PC-9 (cell line): ENCODE data around the gene UBE2L5. TPM values are rescaled to one million over a fixed set of nuclear protein-coding genes. Genes with fewer than 3 reads are reported as not detected.
"Not testable (repeated sequence)": the region's sequence is repeated elsewhere in the genome, so short reads cannot be mapped to it uniquely, and the experiment has no call there.

Experiments
- BruUV-seq: library from RNA; stranded (reverse); fragments of 400-500 nt; replicated peaks from 2 replicates; lab custom pipeline; 2021; lab: Mats Ljungman, UMichigan
- CTCF ChIA-PET: fragments of 300-600 bp; sonication (Branson Sonifier 250); formaldehyde crosslinking; loops from one replicate; lab custom pipeline; 2022; ENCODE audit warnings: antibody characterized with exemption; lab: Charles Lee
- POLR2A ChIA-PET: fragments of 300-600 bp; sonication (Branson Sonifier 250); formaldehyde crosslinking; loops from one replicate; lab custom pipeline; 2022; ENCODE audit warnings: antibody characterized with exemption; ENCODE audit not compliant: unreplicated experiment; lab: Charles Lee
- DNase-seq, 2 experiments: peaks; one replicate each; pipeline versions ENCODE4 v3.0.0 to v3.0.0-alpha.2; 2015 to 2022; ENCODE audit warnings: mixed read lengths in 1 of 2
- H2AFZ ChIP-seq: fragments of 200-600 bp; sonication (generic); 2 replicates; pipeline ENCODE4 v1.8.1; 2017; ENCODE audit warnings: antibody characterized with exemption
- H3F3A ChIP-seq: fragments of 200-600 bp; sonication (generic); 2 replicates; pipeline ENCODE4 v1.8.1; 2017; ENCODE audit warnings: antibody characterized with exemption, mild to moderate bottlenecking, low read depth; ENCODE audit not compliant: insufficient read depth
- H3K27ac ChIP-seq: fragments of 200-600 bp; sonication (generic); 2 replicates; pipeline ENCODE4 v1.6.1; 2016; ENCODE audit warnings: mixed run types
- H3K27me3 ChIP-seq: fragments of 200-600 bp; sonication (generic); 2 replicates; pipeline ENCODE4 v1.6.1; 2016; ENCODE audit warnings: low read depth, mixed run types; ENCODE audit not compliant: insufficient read depth
- H3K36me3 ChIP-seq: fragments of 200-600 bp; sonication (generic); 2 replicates; pipeline ENCODE4 v1.6.1; 2016; ENCODE audit warnings: low read depth, mixed run types
- H3K4me1 ChIP-seq: fragments of 200-600 bp; sonication (generic); replicated peaks from 2 replicates; pipeline ENCODE4 v1.6.1; 2016; ENCODE audit warnings: mixed run types; ENCODE audit not compliant: insufficient read depth
- H3K4me2 ChIP-seq: fragments of 200-600 bp; sonication (generic); 2 replicates; pipeline ENCODE4 v1.6.1; 2017; ENCODE audit warnings: mixed run types
- H3K4me3 ChIP-seq: fragments of 200-600 bp; sonication (generic); 2 replicates; pipeline ENCODE4 v1.6.1; 2016; ENCODE audit warnings: mixed run types
- H3K79me2 ChIP-seq: fragments of 200-600 bp; sonication (generic); 2 replicates; pipeline ENCODE4 v1.6.1; 2017; ENCODE audit warnings: low read depth, mixed run types
- H3K9me2 ChIP-seq: fragments of 200-600 bp; sonication (generic); 2 replicates; pipeline ENCODE4 v1.8.1; 2017; ENCODE audit warnings: mild to moderate bottlenecking; ENCODE audit not compliant: insufficient read depth
- H3K9me3 ChIP-seq: fragments of 200-600 bp; sonication (generic); 2 replicates; pipeline ENCODE4 v1.8.1; 2016; ENCODE audit warnings: low read depth; ENCODE audit not compliant: insufficient read depth
- H4K20me1 ChIP-seq: fragments of 200-600 bp; sonication (generic); 2 replicates; pipeline ENCODE4 v1.8.1; 2017; ENCODE audit not compliant: insufficient read depth
- EZH2 ChIP-seq: fragments of 200-600 bp; sonication (generic); IDR thresholded peaks from 2 replicates; pipeline ENCODE4 v1.8.0; 2017; ENCODE audit warnings: antibody characterized with exemption, low read depth
- intact Hi-C: fragments of 100-400 bp; cut with micrococcal nuclease; formaldehyde crosslinking; loops from one replicate; pipeline ENCODE4 v1.10.0; 2022; ENCODE audit not compliant: unreplicated experiment
- total RNA-seq: library from RNA; stranded (reverse); gene quantifications from 2 replicates; pipeline ENCODE4 v1.2.3, GENCODE V29; 2021
- TF ChIP-seq, protein P1 (sequence below): fragments of 200-600 bp; sonication (generic); conservative IDR thresholded peaks from 2 replicates; pipeline ENCODE4 v1.6.1; 2017; ENCODE audit warnings: mixed run types, antibody characterized with exemption, mild to moderate bottlenecking, moderate library complexity

Gene UBE2L5
- total RNA-seq, 1 experiment from 2014 or later, result not detected

DNA sequence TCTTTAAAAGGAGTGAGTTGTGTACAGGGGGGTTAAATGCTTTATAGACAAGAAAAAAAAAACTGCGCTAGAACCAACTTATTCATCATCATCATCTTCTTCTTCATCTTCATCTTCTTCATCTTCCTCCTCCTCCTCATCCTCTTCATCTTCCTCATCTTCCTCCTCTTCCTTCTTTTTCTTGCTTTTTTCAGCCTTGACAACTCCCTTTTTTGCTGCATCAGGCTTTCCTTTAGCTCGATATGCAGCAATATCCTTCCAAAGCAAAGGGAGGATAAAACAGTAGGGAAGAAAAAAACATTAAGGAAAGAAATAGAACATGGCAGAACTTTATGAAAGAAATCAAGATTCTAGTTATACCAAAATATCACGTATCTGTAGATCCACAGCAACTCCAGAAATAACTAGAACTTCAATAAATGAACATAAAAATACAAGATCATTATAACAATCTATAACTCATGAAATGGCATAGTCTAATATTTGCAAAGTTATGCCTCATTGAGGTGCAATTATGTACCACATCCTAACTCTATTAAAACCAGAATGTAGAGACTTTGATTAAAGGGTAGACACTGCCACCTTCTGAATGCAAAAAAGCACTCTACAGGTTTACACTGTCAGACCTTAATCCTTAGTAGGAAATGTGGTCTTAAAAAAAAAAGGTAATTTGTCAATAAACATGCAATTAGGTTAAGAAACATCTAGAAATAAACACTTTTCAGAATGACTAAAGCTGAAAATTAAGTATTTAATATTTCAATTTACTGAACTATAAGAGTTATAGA lies 39.2 kb downstream of the UBE2L5 start:
- BruUV-seq, result TSS peak; percentile 22
- H3K9me2 ChIP-seq, H3K4me3 ChIP-seq, POLR2A ChIA-PET, H2AFZ ChIP-seq, DNase-seq, H3K9me3 ChIP-seq, H3K27me3 ChIP-seq, H4K20me1 ChIP-seq, H3K27ac ChIP-seq: not testable (repeated sequence)
- intact Hi-C loops, result loop anchor here (10.0 kb wide), 3 partner anchors 207 to 403 kb away; no protein-coding TSS in a partner anchor
- Histone ChIP-seq H3K4me1 (peaks cover 23% of the 10 kb centered on the region), H3K36me3 (peaks cover 26% of the 10 kb centered on the region), H3K4me2 (0 out of 2 replicates have a peak overlapping the region, but pooled peaks have one; percentile 98), H3F3A (peaks cover 47% of the 10 kb centered on the region), H3K79me2 (peaks cover 31% of the 10 kb centered on the region)
- TF ChIP-seq, protein P1, sequence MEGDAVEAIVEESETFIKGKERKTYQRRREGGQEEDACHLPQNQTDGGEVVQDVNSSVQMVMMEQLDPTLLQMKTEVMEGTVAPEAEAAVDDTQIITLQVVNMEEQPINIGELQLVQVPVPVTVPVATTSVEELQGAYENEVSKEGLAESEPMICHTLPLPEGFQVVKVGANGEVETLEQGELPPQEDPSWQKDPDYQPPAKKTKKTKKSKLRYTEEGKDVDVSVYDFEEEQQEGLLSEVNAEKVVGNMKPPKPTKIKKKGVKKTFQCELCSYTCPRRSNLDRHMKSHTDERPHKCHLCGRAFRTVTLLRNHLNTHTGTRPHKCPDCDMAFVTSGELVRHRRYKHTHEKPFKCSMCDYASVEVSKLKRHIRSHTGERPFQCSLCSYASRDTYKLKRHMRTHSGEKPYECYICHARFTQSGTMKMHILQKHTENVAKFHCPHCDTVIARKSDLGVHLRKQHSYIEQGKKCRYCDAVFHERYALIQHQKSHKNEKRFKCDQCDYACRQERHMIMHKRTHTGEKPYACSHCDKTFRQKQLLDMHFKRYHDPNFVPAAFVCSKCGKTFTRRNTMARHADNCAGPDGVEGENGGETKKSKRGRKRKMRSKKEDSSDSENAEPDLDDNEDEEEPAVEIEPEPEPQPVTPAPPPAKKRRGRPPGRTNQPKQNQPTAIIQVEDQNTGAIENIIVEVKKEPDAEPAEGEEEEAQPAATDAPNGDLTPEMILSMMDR, result peak; percentile 64
- CTCF ChIA-PET, result interaction anchor here (0.6 kb wide), 1 partner anchor 372 kb away, joined by 3 read pairs; no protein-coding TSS in a partner anchor

DNA sequence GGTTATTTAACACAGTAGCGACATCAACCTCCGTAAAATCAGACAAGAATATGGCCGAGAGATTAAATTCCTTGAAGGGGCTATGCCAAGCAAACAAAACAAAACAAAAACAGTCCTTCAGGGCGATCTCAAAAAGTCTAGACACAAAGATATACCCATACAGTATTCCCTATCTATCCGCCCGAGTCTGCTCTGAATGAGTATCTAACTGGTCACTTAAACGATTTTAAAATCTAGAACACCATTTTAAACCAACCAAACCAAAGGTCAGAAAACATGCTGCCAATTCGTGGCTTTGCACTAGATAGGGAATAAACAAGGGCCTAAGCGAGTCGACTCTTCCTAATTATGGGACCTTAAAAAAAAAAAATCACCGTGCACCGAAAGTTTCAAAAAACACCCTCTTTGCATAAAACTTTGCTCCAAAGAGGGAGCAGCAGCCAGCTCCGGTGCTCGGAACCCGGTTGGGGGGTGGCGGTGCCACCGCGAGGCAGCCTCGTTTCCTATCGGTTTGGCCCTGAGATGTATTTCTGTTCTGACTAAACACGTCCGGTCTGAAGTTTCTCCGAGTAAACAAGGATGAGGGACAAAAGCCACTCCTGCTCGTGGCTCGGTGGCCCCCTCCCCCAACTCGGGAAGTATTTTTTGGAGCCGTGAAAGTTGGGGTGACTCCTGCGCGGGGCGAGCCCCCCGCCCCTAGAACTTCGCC lies 41.6 kb downstream of the UBE2L5 start:
- ChIA-PET CTCF (no interaction called here), POLR2A (no interaction called here)
- H3K4me2 ChIP-seq, result peak overlapping the region; percentile 98
- H3K36me3 ChIP-seq, result peaks cover 26% of the 10 kb centered on the region
- H3K4me1 ChIP-seq, result peaks cover 31% of the 10 kb centered on the region
- H3K4me3 ChIP-seq, result peak overlapping the region; percentile 72
- no peaks in the 10 kb centered on the region for H3K27me3 ChIP-seq
- H4K20me1 ChIP-seq, result no peaks in the 10 kb centered on the region
- H2AFZ ChIP-seq, result peak overlapping the region; percentile 61
- no peaks in the 10 kb centered on the region for H3K9me3 ChIP-seq
- peak overlapping the region; percentile 84 for H3K27ac ChIP-seq
- no peak for DNase-seq
- intact Hi-C loops, result loop anchor here (1.0 to 10.0 kb wide), 4 partner anchors 209 to 401 kb away; no protein-coding TSS in a partner anchor
- H3K79me2 ChIP-seq, result peaks cover 31% of the 10 kb centered on the region
- TSS peak; percentile 20 for BruUV-seq
- no peaks in the 10 kb centered on the region for H3K9me2 ChIP-seq
- TF ChIP-seq EZH2, result no peak
- TF ChIP-seq, protein P1, result no peak
- H3F3A ChIP-seq, result peaks cover 32% of the 10 kb centered on the region

DNA sequence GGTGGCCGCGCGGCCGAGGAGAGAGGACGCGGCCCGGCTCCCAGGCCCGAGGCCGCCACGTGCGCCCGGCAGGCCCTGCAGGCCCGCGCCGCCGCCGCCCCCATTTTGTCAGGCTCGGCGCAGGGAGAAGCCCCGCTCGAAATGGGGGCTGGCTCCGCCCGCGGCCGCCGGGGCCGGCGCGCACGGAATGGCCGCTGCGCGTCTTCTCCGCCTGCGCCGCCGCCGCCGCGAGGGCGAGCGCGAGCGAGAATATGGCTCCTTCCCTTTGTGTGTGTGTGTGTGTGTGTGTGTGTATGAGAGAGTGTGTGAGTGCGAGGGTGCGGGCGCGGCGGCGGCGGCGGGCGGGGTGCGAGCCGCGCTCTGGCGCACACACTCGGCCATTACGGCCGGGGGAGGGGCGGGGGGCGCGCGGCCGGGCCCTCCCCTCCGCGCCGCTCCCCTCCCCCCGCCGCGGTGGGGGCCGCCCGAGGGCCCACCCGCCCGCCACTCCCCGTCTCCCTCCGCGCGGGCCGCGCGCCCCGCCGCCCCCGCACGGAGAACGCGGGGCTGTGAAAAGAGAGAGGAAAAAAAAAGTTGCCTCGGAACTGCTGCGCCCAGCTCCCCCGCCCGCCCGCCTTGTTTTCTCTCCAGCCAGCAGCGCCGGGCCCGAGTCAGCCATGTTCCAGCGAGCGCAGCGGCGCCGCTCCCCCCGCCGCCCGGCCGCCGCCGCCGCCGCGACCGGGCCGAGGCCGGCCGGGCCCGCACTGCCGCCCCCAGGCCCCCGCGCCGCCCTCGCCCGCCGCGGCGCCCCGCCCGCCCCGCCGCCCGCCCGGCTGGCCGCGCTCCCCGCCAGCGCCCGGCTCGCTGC lies 42.4 kb downstream of the UBE2L5 start:
- POLR2A ChIA-PET, result no interaction called here
- CTCF ChIA-PET, result interaction anchor here (0.6 kb wide), 1 partner anchor 117 kb away, joined by 3 read pairs; no protein-coding TSS in a partner anchor
- DNase-seq, result peak; percentile 47 to 49

More for the DNA sequence above, 42.4 kb downstream of the UBE2L5 start:
- Histone ChIP-seq H3K27ac (peak overlapping the region; percentile 84), H3K9me3 (no peaks in the 10 kb centered on the region), H2AFZ (peak overlapping the region; percentile 61; the same call in 1 of the 2 replicates), H3K79me2 (peaks cover 31% of the 10 kb centered on the region), H3K9me2 (no peaks in the 10 kb centered on the region), H3F3A (peaks cover 24% of the 10 kb centered on the region), H4K20me1 (no peaks in the 10 kb centered on the region), H3K4me1 (peaks cover 31% of the 10 kb centered on the region), H3K4me3 (peak overlapping the region; percentile 72), H3K36me3 (peaks cover 23% of the 10 kb centered on the region), H3K27me3 (no peaks in the 10 kb centered on the region), H3K4me2 (peak overlapping the region; percentile 98)
- intact Hi-C loops, result loop anchor here (1.0 to 10.0 kb wide), 4 partner anchors 210 to 400 kb away; no protein-coding TSS in a partner anchor
- BruUV-seq, result no TSS peak
- TF ChIP-seq, protein P1, result no peak
- no peak for TF ChIP-seq EZH2
